ENCODE results near the gene SVIP.

SVIP gene

GRCh38 chr11:22800482-22800881 is 29.1 kb downstream of the SVIP start:
- Histone ChIP-seq H3K4me3 (ENCODE audit: low read length) (no peak overlapping the region), H3K79me2 (ENCODE audit: control insufficient read depth, low read length) (no peaks in the 10 kb centered on the region), H4K20me1 (ENCODE audit: control insufficient read depth, insufficient read depth, low read depth, low read length) (no peaks in the 10 kb centered on the region), H3F3A (ENCODE audit: control insufficient read depth, insufficient read depth) (no peaks in the 10 kb centered on the region), H3K4me2 (ENCODE audit: low read length) (no peak overlapping the region), H3K9me2 (replicated peaks; ENCODE audit: control insufficient read depth, low read length) (no peaks in the 10 kb centered on the region; the same call in 1 of the 2 replicates), H3K36me3 (ENCODE audit: control insufficient read depth, low read length) (no peaks in the 10 kb centered on the region), H3K27ac (ENCODE audit: low read depth, low read length) (no peak overlapping the region), H3K9me3 (ENCODE audit: control insufficient read depth, insufficient read depth, low read length) (no peaks in the 10 kb centered on the region), H3K27me3 (ENCODE audit: control insufficient read depth, low read length) (peaks cover 4% of the 10 kb centered on the region; the same call in 1 of the 2 replicates), H3K4me1 (ENCODE audit: control insufficient read depth, low read length) (no peaks in the 10 kb centered on the region)
- no peak for TF ChIP-seq CTCF (IDR thresholded peaks at IDR 0.05; ENCODE audit: low read depth, low read length, poor library complexity, severe bottlenecking)
- TF ChIP-seq EZH2phosphoT487 (IDR thresholded peaks at IDR 0.05; ENCODE audit: borderline replicate concordance, low read length), result no peak

- no peak for TF ChIP-seq EZH2phosphoT487 (IDR thresholded peaks at IDR 0.05; ENCODE audit: borderline replicate concordance, low read length)
- no peak for TF ChIP-seq CTCF (IDR thresholded peaks at IDR 0.05; ENCODE audit: low read depth, low read length, poor library complexity, severe bottlenecking)
- H3K36me3 ChIP-seq (ENCODE audit: control insufficient read depth, low read length), result no peaks in the 10 kb centered on the region
These were observed 30.7 kb downstream of the SVIP start for GRCh38 chr11:22798901-22799300.

GRCh38 chr11:22797047-22797446 is 32.6 kb downstream of the SVIP start:
- no peak for TF ChIP-seq EZH2phosphoT487 (IDR thresholded peaks at IDR 0.05; ENCODE audit: borderline replicate concordance, low read length)
- TF ChIP-seq CTCF (IDR thresholded peaks at IDR 0.05; ENCODE audit: low read depth, low read length, poor library complexity, severe bottlenecking), result no peak
- Histone ChIP-seq H4K20me1 (ENCODE audit: control insufficient read depth, insufficient read depth, low read depth, low read length) (no peaks in the 10 kb centered on the region), H3K9me3 (ENCODE audit: control insufficient read depth, insufficient read depth, low read length) (no peaks in the 10 kb centered on the region), H3K4me3 (ENCODE audit: low read length) (no peak overlapping the region), H3K36me3 (ENCODE audit: control insufficient read depth, low read length) (no peaks in the 10 kb centered on the region), H3F3A (ENCODE audit: control insufficient read depth, insufficient read depth) (no peaks in the 10 kb centered on the region), H3K27me3 (ENCODE audit: control insufficient read depth, low read length) (0 out of 2 replicates have a peak, but pooled peaks cover 2% of the 10 kb centered on the region), H3K4me2 (ENCODE audit: low read length) (no peak overlapping the region), H3K79me2 (ENCODE audit: control insufficient read depth, low read length) (no peaks in the 10 kb centered on the region), H3K27ac (ENCODE audit: low read depth, low read length) (no peak overlapping the region), H3K9me2 (replicated peaks; ENCODE audit: control insufficient read depth, low read length) (no peaks in the 10 kb centered on the region), H3K4me1 (ENCODE audit: control insufficient read depth, low read length) (no peaks in the 10 kb centered on the region)

More at GRCh38 chr11:22798901-22799300, 30.7 kb downstream of the SVIP start:
- H3K9me3 ChIP-seq (ENCODE audit: control insufficient read depth, insufficient read depth, low read length), result no peaks in the 10 kb centered on the region
- H3K4me2 ChIP-seq (ENCODE audit: low read length), result no peak overlapping the region
- no peaks in the 10 kb centered on the region for H3K9me2 ChIP-seq (replicated peaks; ENCODE audit: control insufficient read depth, low read length)
- H3K4me1 ChIP-seq (ENCODE audit: control insufficient read depth, low read length), result no peaks in the 10 kb centered on the region
- no peaks in the 10 kb centered on the region for H3F3A ChIP-seq (ENCODE audit: control insufficient read depth, insufficient read depth)
- peaks cover 6% of the 10 kb centered on the region; the same call in 1 of the 2 replicates for H3K27me3 ChIP-seq (ENCODE audit: control insufficient read depth, low read length)
- H3K4me3 ChIP-seq (ENCODE audit: low read length), result no peak overlapping the region
- no peaks in the 10 kb centered on the region for H4K20me1 ChIP-seq (ENCODE audit: control insufficient read depth, insufficient read depth, low read depth, low read length)
- H3K79me2 ChIP-seq (ENCODE audit: control insufficient read depth, low read length), result no peaks in the 10 kb centered on the region
- H3K27ac ChIP-seq (ENCODE audit: low read depth, low read length), result no peak overlapping the region

Data from DOHH2 (cell line).